Sigmoid colon (tissue), 4 donors: Measurements from ENCODE around the gene MRPL27.

ENCODE experiments used
- POLR2AphosphoS5 ChIP-seq, 4 donors: sonication (generic); formaldehyde crosslinking; IDR thresholded peaks; one replicate each; pipeline ENCODE4 v1.6.1; 2017; ENCODE audit warnings: antibody characterized with exemption in 4 of 4
- TF ChIP-seq, protein P1 (sequence below), 4 experiments: fragments of 450-650 bp in 3 of 4; fragments of 200-600 bp in 1 of 4; IDR thresholded peaks; one replicate each; pipeline ENCODE4 v1.5.1; 2016 to 2019; ENCODE audit warnings: antibody characterized with exemption in 4 of 4, mild to moderate bottlenecking in 3 of 4, moderate library complexity in 2 of 4

DNA sequence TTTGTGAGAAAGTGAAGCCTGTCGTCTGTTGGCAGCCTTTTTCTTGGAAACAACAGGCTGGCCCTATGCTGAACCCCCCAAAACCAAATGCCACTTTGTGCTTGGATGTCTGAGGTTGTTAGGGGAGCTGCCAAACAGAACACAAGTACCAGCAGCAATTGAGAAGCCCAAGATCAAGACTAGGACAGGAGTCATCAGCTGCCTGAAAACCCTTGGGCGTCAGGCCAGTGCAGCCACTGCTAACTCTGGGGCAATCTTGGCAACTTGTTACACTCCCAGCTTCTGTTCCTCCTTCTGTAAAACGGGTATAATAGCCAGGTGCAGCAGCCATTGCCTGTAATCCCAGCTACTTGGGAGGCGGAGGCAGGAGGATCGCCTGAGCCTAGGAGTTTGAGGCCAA lies 33.6 kb upstream of the MRPL27 start:
- TF ChIP-seq, protein P1, sequence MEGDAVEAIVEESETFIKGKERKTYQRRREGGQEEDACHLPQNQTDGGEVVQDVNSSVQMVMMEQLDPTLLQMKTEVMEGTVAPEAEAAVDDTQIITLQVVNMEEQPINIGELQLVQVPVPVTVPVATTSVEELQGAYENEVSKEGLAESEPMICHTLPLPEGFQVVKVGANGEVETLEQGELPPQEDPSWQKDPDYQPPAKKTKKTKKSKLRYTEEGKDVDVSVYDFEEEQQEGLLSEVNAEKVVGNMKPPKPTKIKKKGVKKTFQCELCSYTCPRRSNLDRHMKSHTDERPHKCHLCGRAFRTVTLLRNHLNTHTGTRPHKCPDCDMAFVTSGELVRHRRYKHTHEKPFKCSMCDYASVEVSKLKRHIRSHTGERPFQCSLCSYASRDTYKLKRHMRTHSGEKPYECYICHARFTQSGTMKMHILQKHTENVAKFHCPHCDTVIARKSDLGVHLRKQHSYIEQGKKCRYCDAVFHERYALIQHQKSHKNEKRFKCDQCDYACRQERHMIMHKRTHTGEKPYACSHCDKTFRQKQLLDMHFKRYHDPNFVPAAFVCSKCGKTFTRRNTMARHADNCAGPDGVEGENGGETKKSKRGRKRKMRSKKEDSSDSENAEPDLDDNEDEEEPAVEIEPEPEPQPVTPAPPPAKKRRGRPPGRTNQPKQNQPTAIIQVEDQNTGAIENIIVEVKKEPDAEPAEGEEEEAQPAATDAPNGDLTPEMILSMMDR (IDR thresholded peaks at IDR 0.05) = no peak
- TF ChIP-seq POLR2AphosphoS5 (IDR thresholded peaks at IDR 0.05) = no peak
